Panc1 (cell line): ENCODE data around the gene SERTM1.

Experiments
- CTCF ChIP-seq: fragments of 450-650 bp; IDR thresholded peaks from 2 replicates; pipeline ENCODE4 v1.5.1; 2017; ENCODE audit warnings: mild to moderate bottlenecking
- TCF7L2 ChIP-seq: IDR thresholded peaks from 2 replicates; pipeline ENCODE4 v1.6.1; 2011; ENCODE audit warnings: mild to moderate bottlenecking, low read depth, low read length, inconsistent platforms

- TF ChIP-seq CTCF: no peak
- TF ChIP-seq TCF7L2: no peak
These were observed 9.9 kb downstream of the SERTM1 start for GRCh38 chr13:36683701-36684100.
